ENCODE measurements around the gene NEAT1.

The NEAT1 gene

GRCh38 chr11:65434057-65434666 lies 11.6 kb downstream of the NEAT1 start:
- DNase-seq (ENCODE audit: low read depth) = no peak

GRCh38 chr11:65434667-65435410 lies 12.2 kb downstream of the NEAT1 start:
- no peak for DNase-seq (ENCODE audit: low read depth)

GRCh38 chr11:65435411-65435931 lies 12.9 kb downstream of the NEAT1 start:
- DNase-seq (ENCODE audit: low read depth) = no peak

GRCh38 chr11:65435981-65436411 lies 13.4 kb downstream of the NEAT1 start:
- DNase-seq (ENCODE audit: low read depth) = no peak

- no peak for DNase-seq (ENCODE audit: low read depth)
Measured at GRCh38 chr11:65436412-65437032, 13.9 kb downstream of the NEAT1 start.

GRCh38 chr11:65437436-65438227 lies 15.0 kb downstream of the NEAT1 start:
- DNase-seq (ENCODE audit: low read depth) = no peak

- DNase-seq (ENCODE audit: low read depth) = no peak
Measured at GRCh38 chr11:65438257-65439151, 15.9 kb downstream of the NEAT1 start.

- no peak for DNase-seq (ENCODE audit: low read depth)
Measured at GRCh38 chr11:65439331-65440181, 17.0 kb downstream of the NEAT1 start.

- no peak for DNase-seq (ENCODE audit: low read depth)
Measured at GRCh38 chr11:65440831-65441499, 18.4 kb downstream of the NEAT1 start.

- no peak for DNase-seq (ENCODE audit: low read depth)
Measured at GRCh38 chr11:65442842-65443331, 20.3 kb downstream of the NEAT1 start.

GRCh38 chr11:65444314-65445051 lies 21.9 kb downstream of the NEAT1 start:
- DNase-seq (ENCODE audit: low read depth) = no peak

GRCh38 chr11:65445101-65445603 lies 22.6 kb downstream of the NEAT1 start:
- DNase-seq (ENCODE audit: low read depth) = no peak

- DNase-seq (ENCODE audit: low read depth) = no peak
Measured at GRCh38 chr11:65445604-65446445, 23.2 kb downstream of the NEAT1 start.

- no peak for DNase-seq (ENCODE audit: low read depth)
Measured at GRCh38 chr11:65446446-65447277, 24.1 kb downstream of the NEAT1 start.

- DNase-seq (ENCODE audit: low read depth) = no peak
Measured at GRCh38 chr11:65448074-65448417, 25.4 kb downstream of the NEAT1 start.

GRCh38 chr11:65448418-65449105 lies 26.0 kb downstream of the NEAT1 start:
- no peak for DNase-seq (ENCODE audit: low read depth)

Data from HS-27A (cell line).